ENCODE results near the gene USH1G.
"Not testable (repeated sequence)": the region's sequence is repeated elsewhere in the genome, so short reads cannot be mapped to it uniquely, and the experiment has no call there.

USH1G gene

GRCh38 chr17:74925242-74925641, 2.2 kb upstream of the USH1G start:
- no peak for DNase-seq

GRCh38 chr17:74924250-74924948, 1.3 kb upstream of the USH1G start, which contains the start of gene OTOP2:
Gene OTOP2 (plus strand): TSS chr17:74924273. CDS start chr17:74924633, 360 bp downstream.
- DNase-seq: no peak

- DNase-seq: peak; percentile 71
Observed at GRCh38 chr17:74923538-74924249, 639 bp upstream of the USH1G start.

GRCh38 chr17:74922172-74922571, 883 bp downstream of the USH1G start:
- no peak for DNase-seq

- DNase-seq: no peak
Observed at GRCh38 chr17:74921769-74922168, 1.3 kb downstream of the USH1G start.

- DNase-seq: no peak
Observed at GRCh38 chr17:74921026-74921681, 1.9 kb downstream of the USH1G start.

GRCh38 chr17:74920642-74921025, 2.4 kb downstream of the USH1G start:
- DNase-seq: no peak

- no peak for DNase-seq
Observed at GRCh38 chr17:74920306-74920620, 2.8 kb downstream of the USH1G start.

- DNase-seq: no peak
Observed at GRCh38 chr17:74919440-74920305, 3.4 kb downstream of the USH1G start.

- no peak for DNase-seq
Observed at GRCh38 chr17:74918906-74919305, 4.1 kb downstream of the USH1G start.

GRCh38 chr17:74917430-74917829, 5.6 kb downstream of the USH1G start:
- no peak for DNase-seq

- no peak for DNase-seq
Observed at GRCh38 chr17:74916851-74917199, 6.2 kb downstream of the USH1G start.

- no peak for DNase-seq
Observed at GRCh38 chr17:74916136-74916850, 6.8 kb downstream of the USH1G start.

- not testable (repeated sequence) for DNase-seq
Observed at GRCh38 chr17:74911423-74911822, 11.6 kb downstream of the USH1G start.

- DNase-seq: not testable (repeated sequence)
Observed at GRCh38 chr17:74909097-74909496, 14.0 kb downstream of the USH1G start.

GRCh38 chr17:74907012-74907411, 16.0 kb downstream of the USH1G start:
- no peak for DNase-seq

GRCh38 chr17:74906214-74906793, 16.8 kb downstream of the USH1G start:
- DNase-seq: not testable (repeated sequence)

- DNase-seq: no peak
Observed at GRCh38 chr17:74904687-74905409, 18.2 kb downstream of the USH1G start.

- DNase-seq: no peak
Observed at GRCh38 chr17:74903671-74904070, 19.4 kb downstream of the USH1G start.

GRCh38 chr17:74903034-74903433, 20.0 kb downstream of the USH1G start:
- no peak for DNase-seq

Data from right forelimb (tissue), 1 donor.